Upper lobe of left lung (tissue), 4 donors: Measurements from ENCODE around the gene UBE2E2.
A peak's percentile ranks its signal among the peaks of the same experiment; 100 is the strongest.

Source experiments
- CTCF ChIP-seq, 6 experiments: fragments of 450-650 bp in 4 of 6; fragments of 200-600 bp in 2 of 6; sonication (generic) in 2 of 6; IDR thresholded peaks; one replicate each; pipeline ENCODE4 v1.5.1; 2016 to 2019; ENCODE audit warnings: antibody characterized with exemption in 6 of 6
- EP300 ChIP-seq, 4 donors: sonication (generic); formaldehyde crosslinking; IDR thresholded peaks; one replicate each; pipeline ENCODE4 v1.5.1; 2017; ENCODE audit warnings: antibody characterized with exemption in 4 of 4, control low read depth in 2 of 4
- POLR2A ChIP-seq, 4 donors: fragments of 450-650 bp; IDR thresholded peaks; one replicate each; pipeline ENCODE4 v1.5.1; 2016 to 2017; ENCODE audit warnings: antibody characterized with exemption in 4 of 4, mild to moderate bottlenecking in 2 of 4
- POLR2AphosphoS5 ChIP-seq, 2 donors: sonication (generic); formaldehyde crosslinking; IDR thresholded peaks; one replicate each; pipeline ENCODE4 v1.5.1; 2017; ENCODE audit warnings: antibody characterized with exemption in 2 of 2

DNA sequence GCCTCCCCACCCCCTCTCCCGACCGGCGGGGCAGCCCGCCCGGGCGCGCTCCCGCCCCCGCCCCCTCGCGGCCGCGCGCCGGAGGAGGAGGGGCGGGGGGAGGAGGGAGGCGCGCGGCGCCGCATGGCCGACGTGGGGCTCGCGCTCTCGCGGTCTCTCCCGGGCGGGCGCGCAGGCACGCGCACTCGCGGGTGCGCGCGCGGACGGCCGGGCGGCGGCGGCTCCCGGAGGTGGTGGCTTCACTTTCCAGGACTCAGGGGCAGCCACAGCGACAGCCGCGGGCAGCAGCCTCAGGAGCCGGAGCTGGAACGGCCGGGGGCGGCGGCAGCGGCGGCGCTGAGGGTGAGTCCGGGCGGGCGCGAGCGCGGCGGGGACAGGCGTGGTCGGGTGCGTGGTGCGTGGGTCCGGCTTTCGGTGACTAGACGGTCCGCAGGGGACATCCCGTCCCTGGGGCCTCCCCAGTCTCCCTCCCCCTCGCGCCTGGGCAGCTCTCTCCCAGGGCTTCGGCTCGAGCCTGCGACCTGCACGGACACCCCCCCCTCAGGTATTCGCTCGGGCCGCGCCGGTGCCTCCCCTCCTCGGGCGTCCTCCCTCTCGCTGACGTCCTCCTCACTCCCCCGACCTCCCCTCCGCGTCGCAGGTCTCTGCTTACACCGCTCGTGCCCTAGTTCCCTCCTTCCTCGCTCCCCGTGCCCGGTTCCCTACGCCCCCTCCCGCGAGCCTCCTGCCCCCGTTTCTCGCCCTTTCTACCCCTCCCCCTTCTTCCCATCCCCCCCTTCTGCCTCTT is at the start of gene UBE2E2:
- TF ChIP-seq CTCF (IDR thresholded peaks at IDR 0.05) (no peak), POLR2AphosphoS5 (IDR thresholded peaks at IDR 0.05) (peak in 1 of 2 donors; percentile 45), EP300 (IDR thresholded peaks at IDR 0.05) (no peak), POLR2A (IDR thresholded peaks at IDR 0.05) (peak in 3 of 4 donors; percentile 44 to 76 (median 66))
